ENCODE data around the gene BLOC1S3.

- TF ChIP-seq CTCF (IDR thresholded peaks at IDR 0.05; ENCODE audit: insufficient read depth, low read length, poor library complexity, severe bottlenecking) (no peak), EZH2phosphoT487 (conservative IDR thresholded peaks at IDR 0.05; ENCODE audit: low read length) (no peak)
These were observed 17.5 kb upstream of the BLOC1S3 start, which contains the start of gene NKPD1 for GRCh38 chr19:45160870-45161737.

Measured in SU-DHL-6 (cell line).